PC-3 (cell line): ENCODE results near the gene KRT31. TPM values are rescaled to one million over a fixed set of nuclear protein-coding genes. Genes with fewer than 3 reads are reported as not detected.

Source experiments
- ATAC-seq: fragments of 200-7000 bp; cut with Tn5 transposase; 2 replicates; pipeline ENCODE4 v1.9.1; 2020; ENCODE audit warnings: mild to moderate bottlenecking, moderate library complexity
- BruUV-seq: library from RNA; stranded (reverse); fragments of 400-500 nt; replicated peaks from 2 replicates; lab custom pipeline; 2021; lab: Mats Ljungman, UMichigan
- CTCF ChIA-PET: fragments of 300-600 bp; sonication (Branson Sonifier 250); formaldehyde crosslinking; loops from one replicate; lab custom pipeline; 2022; ENCODE audit warnings: antibody characterized with exemption; lab: Charles Lee
- POLR2A ChIA-PET: fragments of 300-600 bp; sonication (Branson Sonifier 250); formaldehyde crosslinking; loops from one replicate; lab custom pipeline; 2022; ENCODE audit warnings: antibody characterized with exemption; ENCODE audit not compliant: unreplicated experiment; lab: Charles Lee
- DNase-seq: peaks from one replicate; pipeline ENCODE4 v3.0.0-alpha.2; 2015
- H2AFZ ChIP-seq: fragments of 300-600 bp; sonication (generic); 2 replicates; pipeline ENCODE4 v1.6.0; 2016; ENCODE audit warnings: antibody characterized with exemption, low read length
- H3F3A ChIP-seq: fragments of 300-600 bp; sonication (generic); one replicate; pipeline ENCODE4 v1.6.0; 2017; ENCODE audit warnings: antibody characterized with exemption, low read length, control low read depth, mild to moderate bottlenecking; ENCODE audit not compliant: unreplicated experiment
- H3K27ac ChIP-seq: fragments of 300-600 bp; sonication (generic); 2 replicates; pipeline ENCODE4 v1.5.1; 2016; ENCODE audit warnings: mild to moderate bottlenecking, low read length
- H3K27me3 ChIP-seq: fragments of 300-600 bp; sonication (generic); 2 replicates; pipeline ENCODE4 v1.6.1; 2016; ENCODE audit warnings: low read length, mixed read lengths
- H3K36me3 ChIP-seq: fragments of 300-600 bp; sonication (generic); 2 replicates; pipeline ENCODE4 v1.6.1; 2016; ENCODE audit warnings: low read depth, mixed run types, low read length, mixed read lengths
- H3K4me1 ChIP-seq: fragments of 300-600 bp; sonication (generic); 2 replicates; pipeline ENCODE4 v1.5.1; 2016; ENCODE audit warnings: low read length; ENCODE audit not compliant: insufficient read depth
- H3K4me2 ChIP-seq: fragments of 300-600 bp; sonication (generic); 2 replicates; pipeline ENCODE4 v1.6.0; 2016; ENCODE audit warnings: low read length
- H3K4me3 ChIP-seq: fragments of 300-600 bp; sonication (generic); 2 replicates; pipeline ENCODE4 v1.5.1; 2016; ENCODE audit warnings: mild to moderate bottlenecking, low read length, mixed read lengths
- H3K79me2 ChIP-seq: fragments of 300-600 bp; sonication (generic); 2 replicates; pipeline ENCODE4 v1.6.1; 2017; ENCODE audit warnings: low read length, mixed read lengths
- H3K9ac ChIP-seq: fragments of 300-600 bp; sonication (generic); 2 replicates; pipeline ENCODE4 v1.6.0; 2016; ENCODE audit warnings: mild to moderate bottlenecking, low read length
- H3K9me2 ChIP-seq: fragments of 300-600 bp; sonication (generic); replicated peaks from 2 replicates; pipeline ENCODE4 v1.6.1; 2016; ENCODE audit warnings: mixed run types, low read length, mixed read lengths
- H3K9me3 ChIP-seq: fragments of 300-600 bp; sonication (generic); 2 replicates; pipeline ENCODE4 v1.6.1; 2016; ENCODE audit warnings: low read length, mixed read lengths
- H4K20me1 ChIP-seq: fragments of 300-600 bp; sonication (generic); 2 replicates; pipeline ENCODE4 v1.6.1; 2016; ENCODE audit warnings: low read length, mixed read lengths
- CTCF ChIP-seq: fragments of 300-600 bp; sonication (generic); conservative IDR thresholded peaks from 2 replicates; pipeline ENCODE4 v1.5.1; 2017; ENCODE audit warnings: antibody characterized with exemption, low read depth, mild to moderate bottlenecking, low read length
- EZH2 ChIP-seq: fragments of 300-600 bp; sonication (generic); IDR thresholded peaks from one replicate; pipeline ENCODE4 v1.6.1; 2017; ENCODE audit warnings: antibody characterized with exemption, mild to moderate bottlenecking, low read length; ENCODE audit not compliant: unreplicated experiment
- EZH2phosphoT487 ChIP-seq: fragments of 300-600 bp; sonication (generic); IDR thresholded peaks from 2 replicates; pipeline ENCODE4 v1.6.1; 2018; ENCODE audit warnings: mild to moderate bottlenecking, antibody characterized with exemption, low read length, borderline replicate concordance
- intact Hi-C: fragments of 100-400 bp; cut with micrococcal nuclease; formaldehyde crosslinking; loops from 2 replicates; pipeline ENCODE4 v1.9.0; 2023
- total RNA-seq: library from RNA; depleted of rRNA; stranded (reverse); fragments of >200 nt; gene quantifications from 2 replicates; pipeline ENCODE4 v1.2.3, GENCODE V29; 2014

Gene KRT31
- total RNA-seq, 1 experiment from 2014 or later: not detected

GRCh38 chr17:41366070-41366469, 31.3 kb downstream of the KRT31 start:
- no peaks in the 10 kb centered on the region for H3K27me3 ChIP-seq
- H3K4me2 ChIP-seq: no peak overlapping the region
- intact Hi-C loops: no loop called here
- H3K9me2 ChIP-seq: no peaks in the 10 kb centered on the region
- peaks cover 7% of the 10 kb centered on the region; the same call in 1 of the 2 replicates for H3K4me1 ChIP-seq
- DNase-seq (no peak), ATAC-seq (no peak)
- TF ChIP-seq EZH2phosphoT487 (no peak), CTCF (no peak), EZH2 (no peak)
- H3K79me2 ChIP-seq: no peaks in the 10 kb centered on the region
- no TSS peak for BruUV-seq
- POLR2A ChIA-PET: no interaction called here
- no peaks in the 10 kb centered on the region for H3F3A ChIP-seq
- no peak overlapping the region for H3K9ac ChIP-seq
- H3K27ac ChIP-seq: no peak overlapping the region
- H3K9me3 ChIP-seq: no peaks in the 10 kb centered on the region
- H4K20me1 ChIP-seq: no peaks in the 10 kb centered on the region
- no peak overlapping the region for H2AFZ ChIP-seq
- H3K4me3 ChIP-seq: no peak overlapping the region
- no peaks in the 10 kb centered on the region for H3K36me3 ChIP-seq
- CTCF ChIA-PET: no interaction called here

GRCh38 chr17:41363881-41364280, 33.5 kb downstream of the KRT31 start:
- Histone ChIP-seq H2AFZ (no peak overlapping the region), H4K20me1 (no peaks in the 10 kb centered on the region), H3K79me2 (no peaks in the 10 kb centered on the region), H3K9me2 (no peaks in the 10 kb centered on the region), H3K4me1 (peaks cover 22% of the 10 kb centered on the region), H3F3A (no peaks in the 10 kb centered on the region), H3K36me3 (no peaks in the 10 kb centered on the region), H3K4me2 (no peak overlapping the region), H3K4me3 (no peak overlapping the region), H3K9me3 (no peaks in the 10 kb centered on the region), H3K9ac (no peak overlapping the region), H3K27me3 (no peaks in the 10 kb centered on the region), H3K27ac (no peak overlapping the region)
- intact Hi-C loops: no loop called here
- TF ChIP-seq CTCF: no peak
- DNase-seq (no peak), ATAC-seq (no peak)
- POLR2A ChIA-PET: no interaction called here
- CTCF ChIA-PET: interaction anchor here (0.7 kb wide), 1 partner anchor 8 kb away, joined by 3 read pairs; no protein-coding TSS in a partner anchor
- BruUV-seq: no TSS peak

GRCh38 chr17:41360296-41360995, 37.0 kb downstream of the KRT31 start:
- Histone ChIP-seq H4K20me1 (no peaks in the 10 kb centered on the region), H3K79me2 (no peaks in the 10 kb centered on the region), H3K9me3 (no peaks in the 10 kb centered on the region), H3K9me2 (no peaks in the 10 kb centered on the region), H3K4me2 (no peak overlapping the region), H3K4me3 (no peak overlapping the region), H3K9ac (no peak overlapping the region), H3K27ac (peak overlapping the region; percentile 65), H3F3A (no peaks in the 10 kb centered on the region), H3K36me3 (no peaks in the 10 kb centered on the region), H3K4me1 (peaks cover 22% of the 10 kb centered on the region), H3K27me3 (no peaks in the 10 kb centered on the region), H2AFZ (0 out of 2 replicates have a peak overlapping the region, but pooled peaks have one; percentile 1)
- ATAC-seq: peak; percentile 73
- CTCF ChIA-PET: interaction anchor here (0.5 kb wide), 1 partner anchor 205 kb away, joined by 3 read pairs; no protein-coding TSS in a partner anchor
- peak; percentile 80 for DNase-seq
- TF ChIP-seq EZH2 (no peak), CTCF (no peak), EZH2phosphoT487 (no peak)
- BruUV-seq: no TSS peak
- intact Hi-C loops: no loop called here
- POLR2A ChIA-PET: no interaction called here
